ENCODE results near the gene DDX27. TPM values are rescaled to one million over a fixed set of nuclear protein-coding genes. Genes with fewer than 3 reads are reported as not detected.
A peak's percentile ranks its signal among the peaks of the same experiment; 100 is the strongest.
"Not testable (repeated sequence)": the region's sequence is repeated elsewhere in the genome, so short reads cannot be mapped to it uniquely, and the experiment has no call there.

The DDX27 gene
- total RNA-seq, 2 experiments from 2014 or later = 46.1 to 47.6 TPM

- ATAC-seq (ENCODE audit: low read depth) (no peak), DNase-seq (no peak)
- Mint-ChIP-seq H3K4me1 (peaks cover 11% of the 10 kb centered on the region), H3K27me3 (no peaks in the 10 kb centered on the region), H3K4me3 (no peak overlapping the region), H3K9me3 (peaks cover 1% of the 10 kb centered on the region), H3K27ac (no peak overlapping the region), H3K36me3 (no peaks in the 10 kb centered on the region)
- POLR2A ChIA-PET = interaction anchor here (0.6 kb wide), 1 partner anchor 173 kb away, joined by 5 read pairs; no protein-coding TSS in a partner anchor
Observed at GRCh38 chr20:49215232-49215631, 4.0 kb upstream of the DDX27 start.

GRCh38 chr20:49216991-49217578, 2.1 kb upstream of the DDX27 start:
- Mint-ChIP-seq H3K27ac (peak overlapping the region; percentile 28), H3K4me3 (peak overlapping the region; percentile 68)
- POLR2A ChIA-PET = interaction anchor here (0.5 to 4.3 kb wide), 2 partner anchors 28 to 37 kb away, joined by 3 to 28 read pairs; partner anchors contain the start of gene STAU1

GRCh38 chr20:49218739-49219090, 501 bp upstream of the DDX27 start:
- peaks cover 15% of the 10 kb centered on the region for H3K4me1 Mint-ChIP-seq
- H3K9me3 Mint-ChIP-seq, H3K27me3 Mint-ChIP-seq: not testable (repeated sequence)
- DNase-seq (peak; percentile 46), ATAC-seq (ENCODE audit: low read depth) (peak; percentile 3)
- POLR2A ChIA-PET = interaction anchor here (0.6 to 4.3 kb wide), 13 partner anchors 11 to 173 kb away, joined by 3 to 28 read pairs (median 5); partner anchors contain the start of genes CSE1L, STAU1 and ZNFX1
- H3K27ac Mint-ChIP-seq = peak overlapping the region; percentile 99
- H3K4me3 Mint-ChIP-seq = peak overlapping the region; percentile 97
- H3K36me3 Mint-ChIP-seq = peaks cover 11% of the 10 kb centered on the region

More at GRCh38 chr20:49216991-49217578, 2.1 kb upstream of the DDX27 start:
- peaks cover 15% of the 10 kb centered on the region for H3K4me1 Mint-ChIP-seq
- DNase-seq (peak; percentile 89), ATAC-seq (ENCODE audit: low read depth) (peak; percentile 33)
- no peaks in the 10 kb centered on the region for H3K27me3 Mint-ChIP-seq
- peaks cover 6% of the 10 kb centered on the region for H3K36me3 Mint-ChIP-seq
- no peaks in the 10 kb centered on the region for H3K9me3 Mint-ChIP-seq

- H3K36me3 Mint-ChIP-seq = peaks cover 21% of the 10 kb centered on the region
- ATAC-seq (ENCODE audit: low read depth) (no peak), DNase-seq (no peak)
- H3K27me3 Mint-ChIP-seq = no peaks in the 10 kb centered on the region
- peak overlapping the region; percentile 99 for H3K27ac Mint-ChIP-seq
- POLR2A ChIA-PET = interaction anchor here (1.2 to 4.3 kb wide), 2 partner anchors 10 to 32 kb away, joined by 5 to 28 read pairs; partner anchors contain the start of gene STAU1
- H3K4me3 Mint-ChIP-seq = peak overlapping the region; percentile 97
- peaks cover 15% of the 10 kb centered on the region for H3K4me1 Mint-ChIP-seq
- no peaks in the 10 kb centered on the region for H3K9me3 Mint-ChIP-seq
Observed at GRCh38 chr20:49219924-49220831, 962 bp downstream of the DDX27 start.

- DNase-seq = no peak
- no peak for ATAC-seq (ENCODE audit: low read depth)
- peaks cover 11% of the 10 kb centered on the region for H3K4me1 Mint-ChIP-seq
- POLR2A ChIA-PET = no interaction called here
- peaks cover 35% of the 10 kb centered on the region for H3K36me3 Mint-ChIP-seq
- H3K27ac Mint-ChIP-seq = no peak overlapping the region
- no peaks in the 10 kb centered on the region for H3K9me3 Mint-ChIP-seq
- no peak overlapping the region for H3K4me3 Mint-ChIP-seq
- no peaks in the 10 kb centered on the region for H3K27me3 Mint-ChIP-seq
Observed at GRCh38 chr20:49225896-49226295, 6.7 kb downstream of the DDX27 start.

- H3K4me1 Mint-ChIP-seq = peaks cover 11% of the 10 kb centered on the region
- H3K27ac Mint-ChIP-seq = no peak overlapping the region
- peaks cover 35% of the 10 kb centered on the region for H3K36me3 Mint-ChIP-seq
- no peak overlapping the region for H3K4me3 Mint-ChIP-seq
- no peaks in the 10 kb centered on the region for H3K27me3 Mint-ChIP-seq
- no peaks in the 10 kb centered on the region for H3K9me3 Mint-ChIP-seq
- POLR2A ChIA-PET = no interaction called here
- ATAC-seq (ENCODE audit: low read depth) (no peak), DNase-seq (no peak)
Observed at GRCh38 chr20:49228676-49229075, 9.5 kb downstream of the DDX27 start.

GRCh38 chr20:49229381-49229780, 10.2 kb downstream of the DDX27 start:
- no peak for ATAC-seq (ENCODE audit: low read depth)
- Mint-ChIP-seq H3K4me3 (no peak overlapping the region), H3K27ac (no peak overlapping the region), H3K27me3 (no peaks in the 10 kb centered on the region), H3K36me3 (peaks cover 36% of the 10 kb centered on the region), H3K4me1 (peaks cover 11% of the 10 kb centered on the region), H3K9me3 (no peaks in the 10 kb centered on the region)
- POLR2A ChIA-PET = interaction anchor here (0.5 to 1.5 kb wide), 2 partner anchors 10 to 1388 kb away, joined by 4 to 5 read pairs; partner anchors contain the start of gene DDX27
- no peak for DNase-seq

GRCh38 chr20:49230021-49230420, 10.8 kb downstream of the DDX27 start:
- ATAC-seq (ENCODE audit: low read depth) (no peak), DNase-seq (no peak)
- peaks cover 11% of the 10 kb centered on the region for H3K4me1 Mint-ChIP-seq
- no peak overlapping the region for H3K27ac Mint-ChIP-seq
- no peaks in the 10 kb centered on the region for H3K9me3 Mint-ChIP-seq
- peaks cover 31% of the 10 kb centered on the region for H3K36me3 Mint-ChIP-seq
- H3K27me3 Mint-ChIP-seq = no peaks in the 10 kb centered on the region
- H3K4me3 Mint-ChIP-seq = no peak overlapping the region
- POLR2A ChIA-PET = interaction anchor here (0.5 to 1.5 kb wide), 2 partner anchors 11 to 1389 kb away, joined by 4 to 5 read pairs; partner anchors contain the start of gene DDX27

- Mint-ChIP-seq H3K9me3 (no peaks in the 10 kb centered on the region), H3K27ac (peak overlapping the region; percentile 70), H3K36me3 (peaks cover 28% of the 10 kb centered on the region), H3K27me3 (no peaks in the 10 kb centered on the region), H3K4me3 (no peak overlapping the region), H3K4me1 (peaks cover 11% of the 10 kb centered on the region)
- POLR2A ChIA-PET = interaction anchor here (1.5 kb wide), 1 partner anchor 11 kb away, joined by 5 read pairs; the partner anchor contains the start of gene DDX27
- peak; percentile 41 for ATAC-seq (ENCODE audit: low read depth)
- no peak for DNase-seq
Observed at GRCh38 chr20:49230561-49231133, 11.4 kb downstream of the DDX27 start.

- peaks cover 23% of the 10 kb centered on the region for H3K36me3 Mint-ChIP-seq
- peaks cover 11% of the 10 kb centered on the region for H3K4me1 Mint-ChIP-seq
- no peak for DNase-seq
- no peak overlapping the region for H3K4me3 Mint-ChIP-seq
- H3K9me3 Mint-ChIP-seq = no peaks in the 10 kb centered on the region
- ATAC-seq (ENCODE audit: low read depth) = no peak
- no peak overlapping the region for H3K27ac Mint-ChIP-seq
- POLR2A ChIA-PET = no interaction called here
- no peaks in the 10 kb centered on the region for H3K27me3 Mint-ChIP-seq
Observed at GRCh38 chr20:49231471-49231870, 12.3 kb downstream of the DDX27 start.

GRCh38 chr20:49233226-49233625, 14.0 kb downstream of the DDX27 start:
- Mint-ChIP-seq H3K36me3 (peaks cover 26% of the 10 kb centered on the region), H3K27ac (no peak overlapping the region)

GRCh38 chr20:49234831-49235230, 15.6 kb downstream of the DDX27 start:
- ATAC-seq (ENCODE audit: low read depth) (no peak), DNase-seq (no peak)
- H3K4me1 Mint-ChIP-seq = peaks cover 9% of the 10 kb centered on the region
- H3K4me3 Mint-ChIP-seq = no peak overlapping the region
- no peaks in the 10 kb centered on the region for H3K9me3 Mint-ChIP-seq
- POLR2A ChIA-PET = interaction anchor here (0.6 to 1.7 kb wide), 2 partner anchors 32 to 124 kb away, joined by 3 read pairs; no protein-coding TSS in a partner anchor
- H3K27ac Mint-ChIP-seq = peak overlapping the region; percentile 35
- H3K27me3 Mint-ChIP-seq = no peaks in the 10 kb centered on the region
- H3K36me3 Mint-ChIP-seq = peaks cover 32% of the 10 kb centered on the region

More at GRCh38 chr20:49233226-49233625, 14.0 kb downstream of the DDX27 start:
- POLR2A ChIA-PET = no interaction called here
- DNase-seq (no peak), ATAC-seq (ENCODE audit: low read depth) (no peak)
- Mint-ChIP-seq H3K27me3 (no peaks in the 10 kb centered on the region), H3K4me3 (no peak overlapping the region), H3K4me1 (peaks cover 11% of the 10 kb centered on the region), H3K9me3 (no peaks in the 10 kb centered on the region)

GRCh38 chr20:49236301-49236700, 17.1 kb downstream of the DDX27 start:
- no peaks in the 10 kb centered on the region for H3K4me1 Mint-ChIP-seq
- POLR2A ChIA-PET = interaction anchor here (0.6 kb wide), 1 partner anchor 149 kb away, joined by 4 read pairs; no protein-coding TSS in a partner anchor
- no peak for ATAC-seq (ENCODE audit: low read depth)

More at GRCh38 chr20:49236301-49236700, 17.1 kb downstream of the DDX27 start:
- no peak overlapping the region for H3K27ac Mint-ChIP-seq
- no peaks in the 10 kb centered on the region for H3K27me3 Mint-ChIP-seq
- H3K9me3 Mint-ChIP-seq = no peaks in the 10 kb centered on the region
- peaks cover 28% of the 10 kb centered on the region for H3K36me3 Mint-ChIP-seq
- H3K4me3 Mint-ChIP-seq = no peak overlapping the region
- DNase-seq = no peak
